GM19238 (cell line): ENCODE results near the gene TACC2.

ENCODE experiments used
- DNase-seq: peaks from one replicate; pipeline ENCODE4 v3.0.0; 2011; ENCODE audit warnings: low spot score; ENCODE audit not compliant: insufficient read length

Gene TACC2

GRCh38 chr10:122120008-122120744, 131.2 kb downstream of the TACC2 start:
- no peak for DNase-seq

DNA sequence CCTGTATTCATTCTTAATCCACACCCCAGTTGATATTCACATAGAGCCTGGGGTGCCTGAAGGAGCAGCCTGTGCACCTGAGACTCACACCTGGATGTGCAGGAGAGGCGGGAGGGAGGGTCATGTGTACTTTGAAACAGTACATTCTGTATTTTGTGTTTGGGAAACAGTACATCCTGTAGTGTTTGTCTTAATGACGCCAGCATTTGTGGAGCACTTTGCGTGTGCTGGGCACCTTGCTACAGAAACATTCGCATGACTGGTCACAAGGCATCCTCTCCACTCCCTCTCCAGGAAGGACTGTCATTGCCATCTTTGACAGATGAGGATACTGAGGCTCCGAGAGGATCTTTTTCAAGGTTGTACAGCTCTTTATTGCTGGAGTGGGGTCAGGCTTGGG, 132.1 kb downstream of the TACC2 start:
- DNase-seq, result no peak

- no peak for DNase-seq
These were observed 133.5 kb downstream of the TACC2 start for GRCh38 chr10:122122493-122122892.

- DNase-seq, result no peak
These were observed 134.2 kb downstream of the TACC2 start for GRCh38 chr10:122123186-122123585.

- DNase-seq, result no peak
These were observed 135.4 kb downstream of the TACC2 start for GRCh38 chr10:122124342-122124741.

- no peak for DNase-seq
These were observed 135.8 kb downstream of the TACC2 start for GRCh38 chr10:122124808-122125207.

DNA sequence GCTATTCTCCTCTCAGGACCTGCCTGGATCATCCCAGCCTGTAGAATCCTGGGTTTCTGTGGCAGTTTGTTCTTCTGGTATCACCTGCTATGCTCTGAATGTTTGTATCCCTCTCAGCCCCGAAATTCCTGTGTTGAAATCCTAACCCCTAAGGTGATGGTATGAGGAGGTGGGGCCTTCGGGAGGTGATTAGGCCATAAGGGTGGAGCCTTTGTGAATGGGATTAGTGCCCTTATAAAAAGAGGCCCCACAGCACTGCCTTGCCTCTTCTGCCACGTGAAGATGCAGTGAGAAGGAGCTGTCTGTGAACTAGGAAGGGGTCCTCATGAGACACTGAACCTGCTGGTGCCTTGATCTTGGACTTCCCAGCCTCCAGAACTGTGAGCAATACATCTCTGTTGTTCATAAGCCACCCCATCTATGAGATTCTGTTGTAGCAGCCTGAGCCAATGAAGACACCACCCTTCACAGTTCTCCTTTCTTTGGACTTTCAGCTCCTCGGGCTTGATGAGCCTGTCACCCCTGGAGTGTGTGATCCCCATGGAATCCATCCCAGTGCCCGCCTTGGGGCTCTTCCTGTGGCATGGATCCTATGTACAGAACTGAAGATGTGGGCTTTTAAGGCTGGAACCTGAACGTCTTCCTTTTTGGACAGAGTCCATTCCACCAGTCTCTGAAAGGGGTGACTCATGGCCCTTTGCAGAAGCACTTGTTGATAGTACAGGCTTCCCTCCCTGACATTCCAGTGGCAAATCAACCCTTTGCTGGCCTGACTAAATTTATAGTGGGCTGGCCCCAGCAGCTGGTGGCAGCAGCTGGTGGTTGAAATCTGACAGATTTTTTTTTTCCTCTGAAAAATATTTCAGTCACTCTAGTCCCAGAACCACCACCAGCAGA, 138.0 kb downstream of the TACC2 start:
- DNase-seq, result no peak

DNA sequence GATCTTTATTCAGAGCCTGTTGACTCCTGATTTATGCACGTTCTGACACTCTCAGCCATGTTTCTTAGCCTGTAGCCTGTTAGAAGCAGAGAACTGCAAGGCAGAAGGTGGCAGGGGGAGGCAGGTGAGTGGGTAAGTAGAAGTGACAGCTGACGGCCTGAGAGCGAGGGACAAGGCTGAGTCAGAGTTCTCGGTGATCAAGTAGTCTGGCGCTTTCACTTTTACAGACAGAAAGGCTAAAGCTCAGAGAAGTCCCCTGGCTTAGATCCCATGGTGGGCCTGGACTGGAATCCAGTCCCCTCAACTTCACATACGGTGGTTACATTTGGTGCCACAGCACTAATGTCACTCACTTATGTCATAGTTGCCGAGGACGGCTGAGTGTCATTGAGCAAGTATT, 139.0 kb downstream of the TACC2 start:
- no peak for DNase-seq

- no peak for DNase-seq
These were observed 139.4 kb downstream of the TACC2 start for GRCh38 chr10:122128357-122128756.

DNA sequence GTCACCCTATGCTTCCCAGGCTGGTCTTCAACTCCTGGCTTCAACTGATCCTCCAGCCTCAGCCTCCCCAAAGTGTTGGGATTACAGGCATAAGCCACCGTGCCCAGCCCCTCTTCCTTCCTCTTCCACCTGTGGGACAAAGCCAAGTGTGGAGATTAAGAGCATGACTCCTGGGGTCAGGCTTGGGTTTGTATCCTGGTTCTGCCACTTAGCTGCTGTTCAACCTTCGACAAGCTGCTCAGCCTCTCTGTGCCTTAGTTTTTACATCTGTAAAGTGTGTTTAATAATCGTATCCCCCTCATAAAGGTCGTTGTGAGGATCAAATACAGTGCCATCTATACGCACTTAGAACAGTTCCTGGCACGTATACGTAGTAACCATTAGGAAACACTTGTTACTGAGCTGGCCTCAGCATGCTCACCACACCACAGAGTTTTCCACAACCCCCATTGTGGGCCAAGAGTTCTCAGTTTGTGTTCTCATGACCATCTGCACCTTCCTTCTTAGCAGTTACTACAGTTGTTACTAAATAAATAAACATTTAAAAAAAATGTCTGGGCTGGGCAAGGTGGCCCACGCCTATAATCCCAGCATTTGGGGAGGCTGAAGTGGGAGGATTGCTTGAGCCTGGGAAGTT, 141.6 kb downstream of the TACC2 start:
- DNase-seq, result no peak

GRCh38 chr10:122132331-122132755, 143.4 kb downstream of the TACC2 start:
- DNase-seq, result no peak

GRCh38 chr10:122132882-122133565, 144.1 kb downstream of the TACC2 start:
- no peak for DNase-seq

- DNase-seq, result no peak
These were observed 146.5 kb downstream of the TACC2 start for GRCh38 chr10:122135251-122136025.

DNA sequence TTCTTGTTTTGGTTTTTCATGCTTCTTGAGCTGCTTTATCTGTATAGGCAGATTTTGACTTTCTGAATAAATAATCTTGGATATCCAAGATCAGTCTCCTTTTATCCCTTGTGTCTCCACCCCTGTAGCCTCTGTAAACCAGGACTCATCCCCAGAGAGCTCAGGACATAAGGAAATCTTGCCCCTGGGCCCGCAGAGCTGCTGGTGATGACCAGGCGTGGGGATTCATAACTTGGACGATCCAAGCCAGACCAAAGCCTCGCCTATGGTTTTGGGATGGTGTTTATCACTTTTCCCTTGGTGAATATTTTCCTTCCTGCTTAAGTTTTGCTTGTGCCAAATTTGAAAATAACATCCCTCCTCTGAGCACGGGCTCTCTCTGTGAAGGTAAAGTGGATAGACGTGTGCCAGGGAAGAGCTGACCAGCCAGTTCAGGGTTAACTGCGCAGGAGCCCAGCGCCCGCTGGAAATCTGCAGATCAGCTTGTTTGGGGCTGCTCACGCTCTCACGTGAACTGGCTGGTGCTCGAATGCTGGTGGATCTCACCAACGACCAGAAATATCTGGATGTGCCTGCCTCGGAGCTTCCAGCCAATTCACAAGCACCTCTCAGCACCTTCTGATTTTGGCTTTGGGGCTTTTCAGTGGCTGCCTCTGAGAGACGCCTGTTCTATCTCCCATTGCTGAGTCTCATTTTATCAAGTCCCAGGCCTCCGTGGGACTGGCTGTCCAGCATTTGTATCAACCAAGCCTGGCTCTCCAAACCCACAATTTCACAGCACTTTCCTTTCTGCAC, 150.1 kb downstream of the TACC2 start:
- DNase-seq, result no peak

DNA sequence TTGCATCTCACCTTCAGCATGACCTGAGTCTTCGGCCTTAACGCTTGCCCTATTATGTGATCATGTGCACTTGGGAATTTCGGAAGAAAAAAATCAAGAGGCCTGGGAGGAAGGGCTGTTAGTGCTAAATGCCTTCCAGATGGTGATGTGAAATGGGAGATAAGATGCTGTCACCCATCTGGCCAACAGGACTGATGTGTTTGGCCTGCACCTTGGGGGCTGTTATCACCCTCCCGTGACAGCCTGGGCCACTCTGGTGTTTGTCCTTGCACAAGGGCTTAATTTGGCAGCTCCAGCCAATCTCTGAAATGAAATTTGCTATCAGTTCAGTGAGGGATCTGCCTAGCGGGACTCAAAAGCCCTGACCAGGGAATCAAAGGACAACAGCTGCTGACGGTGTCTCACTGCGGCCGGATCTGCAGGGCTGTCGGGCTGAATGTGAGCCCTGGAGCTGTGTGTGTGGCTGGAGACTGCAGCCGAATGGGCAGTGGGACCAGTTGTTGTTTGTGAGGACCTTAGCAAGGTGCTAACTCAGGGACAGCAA, 150.7 kb downstream of the TACC2 start:
- no peak for DNase-seq

DNA sequence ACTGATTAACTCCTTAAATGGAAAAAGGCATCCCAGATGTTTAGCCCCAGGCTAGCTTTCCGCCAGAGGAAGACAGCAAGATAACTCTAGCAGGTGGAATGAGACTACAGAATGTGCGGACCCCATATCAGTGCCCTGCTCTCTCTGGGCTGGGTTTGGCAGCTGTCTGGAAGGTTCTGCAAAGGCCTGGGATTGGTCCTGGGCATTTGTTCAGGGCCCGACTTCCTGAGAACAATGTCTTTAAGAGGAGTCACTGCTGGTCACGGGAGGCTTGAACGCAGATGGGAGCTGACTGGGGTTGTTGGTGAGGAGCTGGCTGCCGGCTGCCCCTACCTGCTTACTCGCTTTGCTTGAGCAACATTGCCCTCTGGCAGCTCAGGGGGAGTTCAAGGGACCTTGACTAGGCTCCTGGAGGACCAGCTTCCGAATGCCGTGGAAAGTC, 151.5 kb downstream of the TACC2 start:
- DNase-seq, result no peak

DNA sequence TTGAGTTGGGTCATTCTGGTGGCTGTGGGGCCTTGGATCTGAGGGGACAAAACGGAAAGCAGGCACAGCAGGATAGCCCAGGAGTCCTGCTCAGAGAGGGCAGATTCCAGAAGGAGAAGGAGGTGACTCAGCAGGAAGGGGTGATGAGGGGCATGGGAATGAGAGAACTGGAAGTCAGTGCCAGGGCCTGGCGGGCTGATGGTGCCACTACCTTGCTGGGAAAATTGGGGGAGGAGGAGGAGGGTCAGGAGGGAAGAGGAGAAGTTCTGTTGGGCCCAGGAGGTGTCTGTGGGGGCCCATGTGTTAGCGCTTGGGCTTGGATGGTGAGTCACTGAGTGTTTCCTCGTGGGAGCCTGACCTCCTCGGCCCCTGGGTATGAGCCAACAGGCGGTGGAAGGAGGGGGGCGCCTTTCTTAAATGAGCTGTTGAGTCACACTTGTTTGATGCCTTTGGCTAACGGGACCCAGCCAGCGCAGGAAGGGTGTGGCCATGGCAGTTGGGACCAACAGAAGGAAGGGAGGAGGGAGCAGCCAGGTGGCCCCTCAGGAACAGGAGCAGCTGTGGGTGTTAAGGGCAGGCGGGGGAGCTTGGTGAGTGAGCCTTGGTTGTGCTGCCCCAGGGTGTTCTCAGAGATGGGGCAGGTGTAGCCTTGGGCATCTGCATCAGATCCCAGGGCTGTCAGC, 152.1 kb downstream of the TACC2 start:
- no peak for DNase-seq

- no peak for DNase-seq
These were observed 153.1 kb downstream of the TACC2 start for GRCh38 chr10:122141821-122142640.
